ENCODE results near the gene ZNF385D.
"Not testable (repeated sequence)": the region's sequence is repeated elsewhere in the genome, so short reads cannot be mapped to it uniquely, and the experiment has no call there.

DNA sequence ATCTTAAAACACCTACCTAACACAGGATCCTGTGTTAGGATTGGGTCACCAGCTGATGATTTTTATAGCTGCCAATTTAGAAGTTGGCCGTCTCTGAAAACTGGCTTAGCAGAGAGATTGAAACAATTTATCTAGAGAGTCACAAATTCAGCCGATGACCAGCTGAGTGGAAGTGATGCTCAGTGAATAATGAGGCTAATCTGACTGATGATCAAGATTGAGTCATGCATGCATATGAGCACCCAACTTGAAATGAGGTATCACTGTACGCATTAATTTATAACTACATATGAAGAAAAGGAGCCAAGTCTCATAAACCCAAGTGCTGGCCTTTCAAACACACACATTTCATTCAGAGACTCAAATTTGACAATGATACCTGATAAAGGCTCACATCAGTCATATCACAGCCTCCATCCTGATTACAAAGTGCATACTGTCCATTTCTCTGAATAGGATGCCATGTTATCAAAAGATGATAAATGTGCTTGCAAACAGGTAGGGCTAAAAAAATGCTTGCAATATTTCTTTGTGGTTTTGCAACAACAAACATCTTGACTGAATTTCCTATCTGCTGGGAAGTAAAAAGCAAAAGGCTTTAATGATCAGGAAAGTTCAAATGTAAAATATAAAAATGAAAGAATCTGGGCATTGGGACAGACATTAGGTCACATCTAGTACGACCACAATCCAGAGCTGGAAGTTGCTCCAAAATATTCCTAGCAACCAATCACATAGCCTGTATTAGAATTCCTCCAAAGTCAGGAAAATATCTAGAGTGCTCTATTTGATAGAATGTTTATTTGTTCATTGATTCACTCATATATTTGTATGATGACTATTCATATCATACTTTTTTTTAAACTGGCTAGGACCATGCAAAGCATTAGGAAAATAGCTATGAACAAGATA lies 264.7 kb downstream of the ZNF385D start:
- TF ChIP-seq, protein P1, sequence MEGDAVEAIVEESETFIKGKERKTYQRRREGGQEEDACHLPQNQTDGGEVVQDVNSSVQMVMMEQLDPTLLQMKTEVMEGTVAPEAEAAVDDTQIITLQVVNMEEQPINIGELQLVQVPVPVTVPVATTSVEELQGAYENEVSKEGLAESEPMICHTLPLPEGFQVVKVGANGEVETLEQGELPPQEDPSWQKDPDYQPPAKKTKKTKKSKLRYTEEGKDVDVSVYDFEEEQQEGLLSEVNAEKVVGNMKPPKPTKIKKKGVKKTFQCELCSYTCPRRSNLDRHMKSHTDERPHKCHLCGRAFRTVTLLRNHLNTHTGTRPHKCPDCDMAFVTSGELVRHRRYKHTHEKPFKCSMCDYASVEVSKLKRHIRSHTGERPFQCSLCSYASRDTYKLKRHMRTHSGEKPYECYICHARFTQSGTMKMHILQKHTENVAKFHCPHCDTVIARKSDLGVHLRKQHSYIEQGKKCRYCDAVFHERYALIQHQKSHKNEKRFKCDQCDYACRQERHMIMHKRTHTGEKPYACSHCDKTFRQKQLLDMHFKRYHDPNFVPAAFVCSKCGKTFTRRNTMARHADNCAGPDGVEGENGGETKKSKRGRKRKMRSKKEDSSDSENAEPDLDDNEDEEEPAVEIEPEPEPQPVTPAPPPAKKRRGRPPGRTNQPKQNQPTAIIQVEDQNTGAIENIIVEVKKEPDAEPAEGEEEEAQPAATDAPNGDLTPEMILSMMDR (IDR thresholded peaks at IDR 0.05 in 4 of 5, conservative IDR thresholded peaks at IDR 0.05 in 1 of 5) = not testable (repeated sequence)
- TF ChIP-seq POLR2A (IDR thresholded peaks at IDR 0.05) = not testable (repeated sequence)

All from gastrocnemius medialis (tissue), 4 donors.